Measurements from ENCODE around the gene EPS8L3.

- no peak for TF ChIP-seq POLR2AphosphoS5 (IDR thresholded peaks at IDR 0.05)
- TF ChIP-seq, protein P1, sequence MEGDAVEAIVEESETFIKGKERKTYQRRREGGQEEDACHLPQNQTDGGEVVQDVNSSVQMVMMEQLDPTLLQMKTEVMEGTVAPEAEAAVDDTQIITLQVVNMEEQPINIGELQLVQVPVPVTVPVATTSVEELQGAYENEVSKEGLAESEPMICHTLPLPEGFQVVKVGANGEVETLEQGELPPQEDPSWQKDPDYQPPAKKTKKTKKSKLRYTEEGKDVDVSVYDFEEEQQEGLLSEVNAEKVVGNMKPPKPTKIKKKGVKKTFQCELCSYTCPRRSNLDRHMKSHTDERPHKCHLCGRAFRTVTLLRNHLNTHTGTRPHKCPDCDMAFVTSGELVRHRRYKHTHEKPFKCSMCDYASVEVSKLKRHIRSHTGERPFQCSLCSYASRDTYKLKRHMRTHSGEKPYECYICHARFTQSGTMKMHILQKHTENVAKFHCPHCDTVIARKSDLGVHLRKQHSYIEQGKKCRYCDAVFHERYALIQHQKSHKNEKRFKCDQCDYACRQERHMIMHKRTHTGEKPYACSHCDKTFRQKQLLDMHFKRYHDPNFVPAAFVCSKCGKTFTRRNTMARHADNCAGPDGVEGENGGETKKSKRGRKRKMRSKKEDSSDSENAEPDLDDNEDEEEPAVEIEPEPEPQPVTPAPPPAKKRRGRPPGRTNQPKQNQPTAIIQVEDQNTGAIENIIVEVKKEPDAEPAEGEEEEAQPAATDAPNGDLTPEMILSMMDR (IDR thresholded peaks at IDR 0.05) = no peak
- TF ChIP-seq POLR2A (IDR thresholded peaks at IDR 0.05) = no peak
These were observed 13.4 kb downstream of the EPS8L3 start for GRCh38 chr1:109750241-109750882.

All from suprapubic skin (tissue), 4 donors.